Keratinocyte (primary cell): Measurements from ENCODE around the gene MFRP. TPM values are rescaled to one million over a fixed set of nuclear protein-coding genes. Genes with fewer than 3 reads are reported as not detected.

Experiments used
- DNase-seq: peaks from one replicate; pipeline ENCODE4 v3.0.0-alpha.2; 2011; ENCODE audit warnings: low read depth, missing footprints, low spot score
- FAIRE-seq: peaks from 2 replicates; lab custom pipeline; 2011; peaks lifted over from hg19 to GRCh38; lab: Jason Lieb, UNC
- H2AFZ ChIP-seq: 2 replicates; pipeline ENCODE4 v1.6.0; 2012; ENCODE audit warnings: low read length, control low read depth, inconsistent platforms; ENCODE audit not compliant: control insufficient read depth
- H3K27ac ChIP-seq: 2 replicates; pipeline ENCODE4 v1.5.1; 2011; ENCODE audit warnings: low read length; ENCODE audit not compliant: control insufficient read depth, insufficient read depth
- H3K27me3 ChIP-seq: 3 replicates; pipeline ENCODE4 v1.6.0; 2011; ENCODE audit warnings: low read length; ENCODE audit not compliant: control insufficient read depth, insufficient read depth; ENCODE audit errors: extremely low read depth
- H3K36me3 ChIP-seq, 2 experiments: 2 replicates in 1 of 2; 3 replicates in 1 of 2; pipeline ENCODE4 v1.5.1; 2011; ENCODE audit warnings: low read length in 2 of 2, mild to moderate bottlenecking in 1 of 2; ENCODE audit not compliant: control insufficient read depth in 2 of 2, insufficient read depth in 2 of 2; ENCODE audit errors: extremely low read depth in 1 of 2
- H3K4me1 ChIP-seq: 3 replicates; pipeline ENCODE4 v1.5.1; 2011; ENCODE audit warnings: low read length; ENCODE audit not compliant: control insufficient read depth, insufficient read depth; ENCODE audit errors: extremely low read depth
- H3K4me2 ChIP-seq: 3 replicates; pipeline ENCODE4 v1.6.0; 2011; ENCODE audit warnings: low read depth, low read length; ENCODE audit not compliant: control insufficient read depth, insufficient read depth; ENCODE audit errors: extremely low read depth
- H3K4me3 ChIP-seq, 3 experiments: fragments of 200-600 bp in 1 of 3; sonication (generic) in 1 of 3; 2 replicates in 2 of 3; 3 replicates in 1 of 3; pipeline ENCODE4 v1.5.1; 2011 to 2016; ENCODE audit warnings: low read length in 3 of 3, mild to moderate bottlenecking in 3 of 3, control low read depth in 2 of 3, inconsistent platforms in 1 of 3, low read depth in 1 of 3, mixed read lengths in 1 of 3, mixed run types in 1 of 3, moderate library complexity in 1 of 3; ENCODE audit not compliant: control insufficient read depth in 2 of 3, insufficient read depth in 2 of 3; ENCODE audit errors: extremely low read depth in 1 of 3
- H3K79me2 ChIP-seq: 2 replicates; pipeline ENCODE4 v1.6.0; 2012; ENCODE audit warnings: low read length; ENCODE audit not compliant: control insufficient read depth, insufficient read depth
- H3K9ac ChIP-seq: 3 replicates; pipeline ENCODE4 v1.6.0; 2011; ENCODE audit warnings: low read length; ENCODE audit not compliant: control insufficient read depth, insufficient read depth; ENCODE audit errors: extremely low read depth
- H3K9me1 ChIP-seq: 3 replicates; pipeline ENCODE4 v1.6.0; 2011; ENCODE audit warnings: low read length; ENCODE audit not compliant: control insufficient read depth, insufficient read depth; ENCODE audit errors: extremely low read depth
- H3K9me3 ChIP-seq: 2 replicates; pipeline ENCODE4 v1.5.1; 2012; ENCODE audit warnings: low read depth, low read length; ENCODE audit not compliant: control insufficient read depth
- H4K20me1 ChIP-seq: 3 replicates; pipeline ENCODE4 v1.6.0; 2011; ENCODE audit warnings: low read length; ENCODE audit not compliant: control insufficient read depth, insufficient read depth; ENCODE audit errors: extremely low read depth
- CTCF ChIP-seq, 3 experiments: IDR thresholded peaks in 1 of 3; conservative IDR thresholded peaks in 1 of 3; optimal IDR thresholded peaks in 1 of 3; 2 replicates in 2 of 3; 3 replicates in 1 of 3; pipeline versions ENCODE3 to v1.5.1; 2011; ENCODE audit warnings: low read length in 3 of 3, mild to moderate bottlenecking in 3 of 3, moderate library complexity in 2 of 3, control low read depth in 1 of 3, inconsistent platforms in 1 of 3; ENCODE audit not compliant: insufficient read depth in 2 of 3; ENCODE audit errors: extremely low read depth in 1 of 3
- EZH2 ChIP-seq: IDR thresholded peaks from one replicate; pipeline ENCODE4 v1.6.1; 2012; ENCODE audit warnings: inconsistent platforms, mild to moderate bottlenecking, low read length, moderate library complexity
- dilution Hi-C: fragments of 300-500 bp; cut with MboI; formaldehyde crosslinking; loops from one replicate; pipeline ENCODE4 v1.7.0; 2020; ENCODE audit warnings: low sequenced_read_pairs; ENCODE audit not compliant: extremely low pct_ligation_motif_present
- polyA plus RNA-seq, 5 experiments: library from polyadenylated mRNA; depleted of rRNA in 3 of 5; stranded (reverse) in 3 of 5; stranded (forward) in 1 of 5; unstranded in 1 of 5; fragments of >200 nt; gene quantifications; 1 replicate in 1 of 5; 2 replicates in 3 of 5; 3 replicates in 1 of 5; pipeline versions ENCODE4 v1.2.1 to v1.2.3, GENCODE V29; 2011 to 2012; ENCODE audit warnings: missing spikeins in 2 of 5, low read depth in 1 of 5, low replicate concordance in 1 of 5

Gene MFRP
- polyA plus RNA-seq, 1 donor (not counting 4 experiments of a cell fraction or from before 2014, with no cell fraction given) = not detected

- FAIRE-seq = no peak
- dilution Hi-C loops = no loop called here
Measured at GRCh38 chr11:119324189-119324588, 22.3 kb downstream of the MFRP start.

GRCh38 chr11:119323532-119324033, 22.9 kb downstream of the MFRP start:
- Histone ChIP-seq H2AFZ (no peak overlapping the region), H3K27me3 (no peaks in the 10 kb centered on the region), H3K4me1 (peaks cover 13% of the 10 kb centered on the region), H3K4me2 (no peak overlapping the region), H3K9me1 (no peaks in the 10 kb centered on the region), H3K79me2 (no peaks in the 10 kb centered on the region), H3K36me3 (no peaks in the 10 kb centered on the region), H3K27ac (no peak overlapping the region), H3K4me3 (no peak overlapping the region), H4K20me1 (no peaks in the 10 kb centered on the region), H3K9ac (no peak overlapping the region), H3K9me3 (no peaks in the 10 kb centered on the region)
- DNase-seq (no peak), FAIRE-seq (no peak)
- no peak for TF ChIP-seq EZH2
- peak; percentile 72 to 92 (median 78) for TF ChIP-seq CTCF (optimal IDR thresholded peaks at IDR 0.05 in 1 of 3, IDR thresholded peaks at IDR 0.05 in 1 of 3, conservative IDR thresholded peaks at IDR 0.05 in 1 of 3; ENCODE audit: extremely low read depth in 1 of 3, insufficient read depth in 2 of 3, low read length in 3 of 3)
- dilution Hi-C loops = no loop called here

More at GRCh38 chr11:119324189-119324588, 22.3 kb downstream of the MFRP start:
- Histone ChIP-seq H3K4me1 (peaks cover 8% of the 10 kb centered on the region), H3K36me3 (no peaks in the 10 kb centered on the region), H3K9me1 (no peaks in the 10 kb centered on the region), H3K9ac (no peak overlapping the region), H3K4me3 (no peak overlapping the region), H4K20me1 (no peaks in the 10 kb centered on the region), H2AFZ (no peak overlapping the region), H3K9me3 (no peaks in the 10 kb centered on the region), H3K4me2 (no peak overlapping the region), H3K79me2 (no peaks in the 10 kb centered on the region), H3K27ac (no peak overlapping the region), H3K27me3 (no peaks in the 10 kb centered on the region)
- DNase-seq = no peak
- TF ChIP-seq EZH2 = no peak
- no peak for TF ChIP-seq CTCF (optimal IDR thresholded peaks at IDR 0.05 in 1 of 3, IDR thresholded peaks at IDR 0.05 in 1 of 3, conservative IDR thresholded peaks at IDR 0.05 in 1 of 3; ENCODE audit: extremely low read depth in 1 of 3, insufficient read depth in 2 of 3, low read length in 3 of 3)
